ENCODE data around the gene ZNF559.
A peak's percentile ranks its signal among the peaks of the same experiment; 100 is the strongest.
"Not testable (repeated sequence)": the region's sequence is repeated elsewhere in the genome, so short reads cannot be mapped to it uniquely, and the experiment has no call there.

The ZNF559 gene

DNA sequence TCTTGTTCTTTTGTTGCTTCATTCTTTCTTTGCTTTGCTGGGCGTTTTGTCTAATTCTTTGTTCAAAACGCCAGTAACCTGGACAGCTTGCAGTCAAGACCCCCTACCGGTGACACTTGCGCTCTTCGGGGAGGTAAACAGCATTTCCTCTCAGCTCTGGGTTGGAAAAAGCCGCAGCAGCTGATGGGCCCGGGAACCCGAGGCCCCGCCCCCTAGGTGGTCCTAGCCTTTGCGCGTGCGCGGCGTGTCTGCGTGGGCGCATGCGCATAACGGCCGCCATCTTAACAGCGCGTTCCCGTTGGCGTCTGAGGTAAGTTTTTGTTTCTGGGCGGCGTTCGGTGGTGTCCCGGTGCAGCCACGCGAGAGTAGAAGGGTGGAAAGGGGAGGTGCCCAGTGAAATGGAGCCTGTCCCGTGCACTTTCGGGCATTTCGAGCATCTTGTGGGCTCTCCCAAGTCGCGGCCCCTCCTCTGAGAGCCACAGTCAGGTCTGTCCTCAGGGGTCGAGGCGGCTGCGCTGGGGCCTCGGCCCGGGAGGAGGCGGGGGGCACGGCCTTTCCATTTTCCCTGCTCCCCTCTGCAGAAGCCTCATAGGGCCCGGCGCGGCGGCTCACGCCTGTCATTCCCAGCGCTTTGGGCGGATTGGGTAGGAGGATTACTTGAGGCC, at the start of gene ZNF559:
ZNF559 (plus strand) TSS at position 261 of the 665 bp plus-strand sequence. CDS start 14,371 bp downstream, outside the sequence.
- H3K4me3 ChIP-seq (ENCODE audit: low read depth, low read length), result peak within 1 kb of the TSS; percentile 56
- TF ChIP-seq CTCF (IDR thresholded peaks at IDR 0.05; ENCODE audit: borderline replicate concordance, insufficient read depth, low read depth, low read length), result peak; percentile 35; the same call in 1 of the 2 replicates

GRCh38 chr19:9283485-9283884, 40.5 kb upstream of the ZNF559 start:
- not testable (repeated sequence) for H3K4me3 ChIP-seq (ENCODE audit: low read depth, low read length)

DNA sequence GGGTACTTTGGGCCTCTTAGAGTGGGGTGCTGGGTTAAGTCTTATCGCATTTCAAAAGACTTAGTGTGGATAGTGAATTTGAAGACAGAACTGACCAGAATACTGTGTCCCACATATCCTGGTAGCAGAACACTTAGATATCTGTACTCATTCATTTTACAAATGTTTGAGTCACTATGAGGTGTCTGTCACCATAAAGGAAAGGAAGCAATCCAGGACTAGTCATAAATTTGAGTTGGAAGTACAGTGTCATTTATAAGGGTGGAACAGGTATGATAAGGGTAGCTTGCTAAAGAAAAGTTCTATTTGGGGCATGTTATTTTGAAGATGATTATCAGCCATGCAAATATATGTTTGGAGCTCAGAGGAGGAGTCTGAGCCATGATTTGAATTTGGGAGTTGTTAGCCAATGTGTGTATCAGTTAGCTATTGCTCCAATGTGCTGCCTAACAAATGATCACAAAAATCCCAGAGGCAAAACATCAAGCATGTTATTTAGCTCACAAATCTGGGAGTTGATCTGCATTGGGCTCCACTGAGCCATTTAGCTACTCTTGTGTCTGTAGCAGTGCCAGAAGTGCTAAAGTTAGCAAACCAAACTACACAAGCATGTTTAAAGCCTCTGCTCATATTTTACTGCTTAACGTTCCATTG, 34.6 kb upstream of the ZNF559 start:
- TF ChIP-seq CTCF (IDR thresholded peaks at IDR 0.05; ENCODE audit: borderline replicate concordance, insufficient read depth, low read depth, low read length), result no peak
- no peak overlapping the region for H3K4me3 ChIP-seq (ENCODE audit: low read depth, low read length)

DNA sequence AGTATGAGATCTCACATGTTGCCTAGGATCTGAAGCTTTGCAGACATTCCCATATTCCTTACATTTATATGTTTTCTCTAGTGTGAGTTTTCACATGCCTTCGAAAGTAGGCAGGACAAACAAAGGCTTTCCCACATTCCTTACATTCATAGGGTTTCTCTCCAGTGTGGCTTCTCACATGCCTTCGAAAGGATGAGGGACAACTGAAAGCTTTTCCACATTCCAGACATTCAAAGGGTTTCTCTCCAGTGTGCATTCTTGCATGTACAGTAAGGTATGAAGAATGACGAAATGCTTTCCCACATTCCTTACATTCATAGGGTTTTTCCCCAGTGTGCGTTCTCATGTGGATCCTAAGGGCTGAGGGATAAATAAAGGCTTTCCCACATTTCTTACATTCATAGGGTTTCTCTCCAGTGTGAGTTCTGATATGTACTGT, 28.5 kb upstream of the ZNF559 start:
- TF ChIP-seq CTCF (IDR thresholded peaks at IDR 0.05; ENCODE audit: borderline replicate concordance, insufficient read depth, low read depth, low read length), result no peak
- no peak overlapping the region for H3K4me3 ChIP-seq (ENCODE audit: low read depth, low read length)

- no peak for TF ChIP-seq CTCF (IDR thresholded peaks at IDR 0.05; ENCODE audit: borderline replicate concordance, insufficient read depth, low read depth, low read length)
- no peak overlapping the region for H3K4me3 ChIP-seq (ENCODE audit: low read depth, low read length)
Measured at GRCh38 chr19:9296336-9296735, 27.6 kb upstream of the ZNF559 start.

DNA sequence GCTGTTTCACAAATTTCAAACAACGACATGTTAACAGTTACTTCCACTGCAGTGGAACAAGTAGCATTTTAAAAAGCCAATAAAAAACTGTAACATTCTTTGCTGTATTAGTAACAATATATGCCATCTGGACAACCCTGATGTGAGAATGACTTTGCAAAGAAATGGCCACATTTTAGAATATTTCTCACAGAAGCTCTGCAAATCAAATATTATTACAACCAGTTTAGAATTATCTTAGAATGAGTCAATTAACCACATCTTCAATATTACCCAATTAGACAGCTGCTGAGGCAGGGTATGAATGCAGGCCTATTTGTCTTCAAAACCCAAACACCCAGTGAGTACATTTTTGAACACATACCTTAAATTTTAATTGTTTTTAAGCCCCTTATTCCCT, 17.5 kb upstream of the ZNF559 start:
- no peak for TF ChIP-seq CTCF (IDR thresholded peaks at IDR 0.05; ENCODE audit: borderline replicate concordance, insufficient read depth, low read depth, low read length)
- H3K4me3 ChIP-seq (ENCODE audit: low read depth, low read length), result no peak overlapping the region

GRCh38 chr19:9308091-9308770, 15.7 kb upstream of the ZNF559 start:
- no peak overlapping the region for H3K4me3 ChIP-seq (ENCODE audit: low read depth, low read length)
- TF ChIP-seq CTCF (IDR thresholded peaks at IDR 0.05; ENCODE audit: borderline replicate concordance, insufficient read depth, low read depth, low read length), result no peak
